Neural progenitor cell (in vitro differentiated cells): ENCODE data around the gene MAP3K6. TPM values are rescaled to one million over a fixed set of nuclear protein-coding genes. Genes with fewer than 3 reads are reported as not detected.

Experiments used
- DNase-seq: peaks from one replicate; pipeline ENCODE4 v3.0.0-alpha.2; 2016; ENCODE audit warnings: low spot score
- H2AFZ ChIP-seq: fragments of 200-600 bp; sonication (generic); replicated peaks from 2 replicates; pipeline ENCODE4 v1.6.1; 2016; ENCODE audit warnings: antibody characterized with exemption
- H3F3A ChIP-seq: fragments of 200-600 bp; sonication (generic); 2 replicates; pipeline ENCODE4 v1.6.1; 2016; ENCODE audit warnings: antibody characterized with exemption, low read depth
- H3K27ac ChIP-seq: fragments of 200-600 bp; sonication (generic); 2 replicates; pipeline ENCODE4 v1.5.1; 2016; ENCODE audit warnings: mild to moderate bottlenecking
- H3K27me3 ChIP-seq: fragments of 200-600 bp; sonication (generic); 2 replicates; pipeline ENCODE4 v1.6.1; 2016; ENCODE audit warnings: mild to moderate bottlenecking, moderate library complexity
- H3K36me3 ChIP-seq: fragments of 200-600 bp; sonication (generic); 2 replicates; pipeline ENCODE4 v1.5.1; 2016
- H3K4me1 ChIP-seq: fragments of 200-600 bp; sonication (generic); 2 replicates; pipeline ENCODE4 v1.6.1; 2016; ENCODE audit warnings: mixed run types
- H3K4me2 ChIP-seq: fragments of 200-600 bp; sonication (generic); 2 replicates; pipeline ENCODE4 v1.6.1; 2016
- H3K4me3 ChIP-seq: fragments of 200-600 bp; sonication (generic); 2 replicates; pipeline ENCODE4 v1.5.1; 2016
- H3K79me2 ChIP-seq: fragments of 200-600 bp; sonication (generic); 2 replicates; pipeline ENCODE4 v1.6.1; 2016; ENCODE audit warnings: low read depth
- H3K9ac ChIP-seq: fragments of 200-600 bp; sonication (generic); 2 replicates; pipeline ENCODE4 v1.6.1; 2016
- H3K9me3 ChIP-seq: fragments of 200-600 bp; sonication (generic); 2 replicates; pipeline ENCODE4 v1.5.1; 2016; ENCODE audit warnings: low read depth
- H4K20me1 ChIP-seq: fragments of 200-600 bp; sonication (generic); 2 replicates; pipeline ENCODE4 v1.6.1; 2016; ENCODE audit warnings: low read depth
- H3K27ac Mint-ChIP-seq: 3 replicates; pipeline ENCODE4 v1.8.0; 2021; ENCODE audit warnings: mixed read lengths
- H3K27me3 Mint-ChIP-seq: 2 replicates; pipeline ENCODE4 v1.8.0; 2022; ENCODE audit warnings: low read depth, mild to moderate bottlenecking, inconsistent platforms, moderate library complexity, mixed read lengths; ENCODE audit not compliant: insufficient read depth
- H3K36me3 Mint-ChIP-seq: 3 replicates; pipeline ENCODE4 v1.8.0; 2021; ENCODE audit warnings: mixed read lengths
- H3K4me1 Mint-ChIP-seq: 3 replicates; pipeline ENCODE4 v1.8.0; 2021; ENCODE audit warnings: mixed read lengths
- H3K4me3 Mint-ChIP-seq: 3 replicates; pipeline ENCODE4 v1.8.0; 2021; ENCODE audit warnings: mild to moderate bottlenecking, moderate library complexity, mixed read lengths
- H3K9me3 Mint-ChIP-seq: 3 replicates; pipeline ENCODE4 v1.8.0; 2020; ENCODE audit warnings: mixed read lengths
- CTCF ChIP-seq: fragments of 200-600 bp; sonication (generic); IDR thresholded peaks from 2 replicates; pipeline ENCODE4 v1.5.1; 2017; ENCODE audit warnings: antibody characterized with exemption, mild to moderate bottlenecking
- EZH2 ChIP-seq: fragments of 200-600 bp; sonication (generic); IDR thresholded peaks from 2 replicates; pipeline ENCODE4 v1.6.1; 2017; ENCODE audit warnings: antibody characterized with exemption, mild to moderate bottlenecking, moderate library complexity
- EZH2phosphoT487 ChIP-seq: fragments of 200-600 bp; sonication (generic); IDR thresholded peaks from 2 replicates; pipeline ENCODE4 v1.6.1; 2017; ENCODE audit warnings: antibody characterized with exemption
- total RNA-seq: library from RNA; depleted of rRNA; stranded (reverse); fragments of >200 nt; gene quantifications from 2 replicates; pipeline ENCODE4 v1.2.3, GENCODE V29; 2015; ENCODE audit warnings: low replicate concordance

The MAP3K6 gene
- total RNA-seq, 1 donor from 2014 or later = 1.9 TPM

- peaks cover 12% of the 10 kb centered on the region for H3F3A ChIP-seq
- Mint-ChIP-seq H3K9me3 (no peaks in the 10 kb centered on the region), H3K4me3 (peak overlapping the region; percentile 89), H3K36me3 (no peaks in the 10 kb centered on the region), H3K4me1 (peaks cover 34% of the 10 kb centered on the region), H3K27me3 (peaks cover 11% of the 10 kb centered on the region), H3K27ac (no peak overlapping the region)
- TF ChIP-seq CTCF (no peak), EZH2phosphoT487 (no peak), EZH2 (no peak)
- H3K4me3 ChIP-seq = no peak overlapping the region
- H3K27me3 ChIP-seq = no peaks in the 10 kb centered on the region
- peaks cover 15% of the 10 kb centered on the region for H3K4me1 ChIP-seq
- no peaks in the 10 kb centered on the region for H3K79me2 ChIP-seq
- H2AFZ ChIP-seq = no peak overlapping the region
- no peak overlapping the region for H3K4me2 ChIP-seq
- no peak for DNase-seq
- H4K20me1 ChIP-seq = no peaks in the 10 kb centered on the region
- no peaks in the 10 kb centered on the region for H3K9me3 ChIP-seq
- H3K27ac ChIP-seq = no peak overlapping the region
- no peaks in the 10 kb centered on the region for H3K36me3 ChIP-seq
- no peak overlapping the region for H3K9ac ChIP-seq
Measured at GRCh38 chr1:27393641-27394281, 27.0 kb upstream of the MAP3K6 start.

- Histone ChIP-seq H3K79me2 (no peaks in the 10 kb centered on the region), H3F3A (peaks cover 6% of the 10 kb centered on the region), H3K9me3 (no peaks in the 10 kb centered on the region), H4K20me1 (no peaks in the 10 kb centered on the region), H3K27me3 (no peaks in the 10 kb centered on the region), H2AFZ (peak overlapping the region; percentile 96), H3K9ac (no peak overlapping the region), H3K4me2 (peak overlapping the region; percentile 88), H3K36me3 (no peaks in the 10 kb centered on the region), H3K4me1 (peaks cover 15% of the 10 kb centered on the region), H3K4me3 (peak overlapping the region; percentile 67), H3K27ac (no peak overlapping the region)
- peak; percentile 52 for DNase-seq
- Mint-ChIP-seq H3K4me1 (peaks cover 35% of the 10 kb centered on the region), H3K36me3 (no peaks in the 10 kb centered on the region), H3K9me3 (peaks cover 2% of the 10 kb centered on the region), H3K4me3 (peak overlapping the region; percentile 89), H3K27me3 (peaks cover 11% of the 10 kb centered on the region), H3K27ac (peak overlapping the region; percentile 86)
- TF ChIP-seq EZH2phosphoT487 (no peak), CTCF (peak; percentile 45), EZH2 (no peak)
Measured at GRCh38 chr1:27392778-27393635, 26.2 kb upstream of the MAP3K6 start.

- Mint-ChIP-seq H3K36me3 (no peaks in the 10 kb centered on the region), H3K27ac (peak within 1 kb of the TSS; percentile 86), H3K4me1 (peaks cover 27% of the 10 kb centered on the region), H3K27me3 (peaks cover 11% of the 10 kb centered on the region), H3K9me3 (peaks cover 2% of the 10 kb centered on the region), H3K4me3 (peak within 1 kb of the TSS; percentile 89)
- peak; percentile 96 for DNase-seq
- H3F3A ChIP-seq = peaks cover 6% of the 10 kb centered on the region
- no peaks in the 10 kb centered on the region for H4K20me1 ChIP-seq
- H3K27ac ChIP-seq = no peak within 1 kb of the TSS
- H2AFZ ChIP-seq = peak within 1 kb of the TSS; percentile 96
- TF ChIP-seq CTCF (peak; percentile 64), EZH2phosphoT487 (no peak)
- H3K4me2 ChIP-seq = peak within 1 kb of the TSS; percentile 88
- H3K79me2 ChIP-seq = no peaks in the 10 kb centered on the region
- H3K9me3 ChIP-seq = no peaks in the 10 kb centered on the region
- H3K4me3 ChIP-seq = peak within 1 kb of the TSS; percentile 67
- no peak within 1 kb of the TSS for H3K9ac ChIP-seq
- no peaks in the 10 kb centered on the region for H3K36me3 ChIP-seq
- peaks cover 11% of the 10 kb centered on the region for H3K4me1 ChIP-seq
- H3K27me3 ChIP-seq = no peaks in the 10 kb centered on the region
Measured at GRCh38 chr1:27392096-27392777, 25.5 kb upstream of the MAP3K6 start, which contains the start of gene GPR3. Gene GPR3 (plus strand): TSS chr1:27392622. CDS start chr1:27393799, 1,177 bp downstream.
